SIG-M5 (cell line): ENCODE data around the gene TAOK1.
"Not testable (repeated sequence)": the region's sequence is repeated elsewhere in the genome, so short reads cannot be mapped to it uniquely, and the experiment has no call there.

Experiments used
- DNase-seq: peaks from one replicate; lab custom pipeline; 2025; lab: John Stamatoyannopoulos, UW

Gene TAOK1

DNA sequence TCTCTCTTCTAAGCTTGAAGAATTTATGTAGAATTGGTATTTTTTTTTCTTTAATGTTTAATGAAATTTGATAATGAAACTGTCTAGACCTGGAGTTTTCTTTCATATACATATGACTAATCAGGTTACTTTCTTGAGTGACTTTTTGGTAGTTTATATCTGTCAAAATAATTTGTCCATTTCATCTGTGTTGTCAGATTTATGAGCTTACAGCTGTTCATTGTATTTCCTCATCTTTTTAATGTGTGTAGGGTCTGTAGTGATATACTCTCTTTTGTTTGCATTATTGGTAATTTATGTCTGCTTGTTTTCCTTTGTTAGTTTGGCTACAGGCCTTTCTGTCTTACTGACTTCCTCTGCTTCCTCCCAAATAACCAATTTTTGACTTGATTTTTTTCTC is 55.7 kb downstream of the TAOK1 start:
- DNase-seq: no peak

DNA sequence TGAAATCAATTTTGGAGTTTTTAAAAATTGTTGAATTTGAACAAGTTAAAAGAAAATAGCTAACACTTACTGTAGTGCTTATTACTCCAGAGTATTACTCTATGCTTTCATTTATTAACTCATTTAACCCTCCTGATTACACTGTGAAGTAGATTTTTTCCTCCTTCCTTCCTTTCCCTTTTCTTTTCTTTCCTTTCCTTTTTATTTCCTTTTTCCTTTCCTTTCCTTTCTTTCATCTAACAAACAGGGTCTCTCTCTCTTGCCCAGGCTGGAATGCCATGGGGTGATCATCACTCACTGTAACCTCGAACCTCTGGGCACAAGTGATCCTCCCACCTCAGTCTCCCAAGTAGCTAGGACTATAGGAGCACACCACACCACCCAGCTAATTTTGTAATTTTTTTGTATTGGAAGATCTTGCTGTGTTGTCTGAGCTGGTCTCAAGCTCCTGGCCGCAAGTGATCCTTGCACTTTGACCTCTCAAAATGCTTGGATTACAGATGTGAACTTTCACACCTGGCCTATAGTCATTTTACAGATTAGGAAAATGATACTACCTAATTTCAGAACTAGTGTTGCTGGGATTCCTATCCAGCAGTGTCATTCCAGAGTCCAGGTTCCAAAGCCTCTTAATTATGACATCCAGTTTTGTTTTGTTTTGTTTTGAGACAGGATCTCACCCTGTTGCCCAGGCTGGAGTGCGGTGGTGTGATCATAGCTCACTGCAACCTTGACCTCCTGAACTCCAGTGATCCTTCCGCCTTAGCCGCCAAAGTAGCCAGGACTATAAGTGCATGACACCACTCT is 59.9 kb downstream of the TAOK1 start:
- DNase-seq: no peak

DNA sequence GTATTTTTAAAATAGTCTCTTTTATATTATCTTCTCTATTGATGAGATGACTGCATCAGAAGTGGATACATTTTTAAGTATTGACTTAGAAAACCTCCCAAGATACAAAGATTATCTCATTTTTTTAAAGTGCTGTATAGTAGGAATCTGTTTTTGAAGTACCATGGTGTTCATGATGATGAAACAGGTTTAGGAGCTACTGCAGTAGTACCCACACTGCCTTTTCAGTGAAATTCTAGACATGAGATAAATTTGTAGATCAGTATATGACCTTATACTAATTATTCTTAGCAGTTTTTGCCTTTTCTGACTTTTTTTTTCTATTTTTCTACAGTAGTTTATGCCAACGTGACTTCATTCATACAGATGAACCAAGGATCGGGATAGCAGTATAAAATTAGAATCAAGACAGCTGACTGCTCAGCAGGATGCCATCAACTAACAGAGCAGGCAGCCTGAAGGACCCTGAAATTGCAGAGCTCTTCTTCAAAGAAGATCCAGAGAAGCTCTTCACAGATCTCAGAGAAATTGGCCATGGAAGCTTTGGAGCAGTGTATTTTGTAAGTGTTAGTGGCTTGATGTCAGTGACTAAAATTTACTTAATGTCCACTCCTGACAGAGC is 61.1 kb downstream of the TAOK1 start:
- no peak for DNase-seq

DNA sequence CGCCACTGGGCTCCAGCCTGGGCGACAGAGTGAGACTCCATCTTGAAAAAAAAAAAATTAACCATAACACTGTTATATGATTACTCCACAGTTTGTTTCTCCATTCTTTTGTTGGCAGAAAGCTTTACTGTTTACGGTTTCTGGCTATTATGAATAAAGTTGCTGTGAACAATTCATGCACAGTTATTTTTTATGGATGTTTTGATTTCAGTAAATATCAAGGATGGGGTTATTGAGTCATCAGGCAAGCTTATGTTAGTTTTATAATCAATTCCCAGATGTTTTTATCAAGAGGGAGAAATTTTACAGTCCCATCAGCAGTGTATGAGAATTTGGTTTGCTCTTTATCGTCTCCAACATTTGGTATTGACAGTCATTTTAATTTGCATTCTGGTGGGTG is 67.9 kb downstream of the TAOK1 start:
- DNase-seq: no peak

DNA sequence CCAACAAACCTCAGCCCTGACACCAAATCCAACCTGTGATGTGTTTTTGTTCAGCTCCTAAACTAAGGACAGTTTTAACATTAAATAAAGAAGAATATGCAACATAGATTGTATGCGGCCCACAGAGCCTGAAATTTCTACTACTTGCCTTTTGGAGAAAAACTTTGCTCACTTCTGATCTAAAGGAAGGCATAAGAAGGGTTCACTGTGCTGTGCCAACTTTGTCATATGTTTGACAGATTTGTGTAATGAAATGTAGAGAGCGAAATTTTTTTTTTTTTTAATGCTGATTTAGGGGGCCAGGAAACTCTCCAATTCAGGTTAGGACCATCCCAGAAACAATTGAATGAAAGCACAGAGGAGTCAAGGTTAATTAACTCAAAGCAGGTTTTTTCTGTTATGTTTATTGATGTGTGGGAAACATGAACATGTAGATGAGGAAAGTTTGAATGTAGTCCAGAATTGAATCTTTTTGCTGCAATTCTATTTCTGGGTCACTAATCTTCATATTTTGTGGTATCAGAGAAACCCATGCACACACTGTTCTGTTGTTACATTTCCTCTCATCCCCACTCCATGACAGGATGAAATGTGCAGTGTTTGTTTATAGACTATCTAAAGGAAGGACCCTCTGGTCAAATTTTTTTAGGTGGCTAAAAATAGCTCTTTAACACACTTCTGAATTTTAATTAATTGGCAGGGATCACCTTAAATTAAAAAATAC is 71.5 kb downstream of the TAOK1 start:
- DNase-seq: no peak

DNA sequence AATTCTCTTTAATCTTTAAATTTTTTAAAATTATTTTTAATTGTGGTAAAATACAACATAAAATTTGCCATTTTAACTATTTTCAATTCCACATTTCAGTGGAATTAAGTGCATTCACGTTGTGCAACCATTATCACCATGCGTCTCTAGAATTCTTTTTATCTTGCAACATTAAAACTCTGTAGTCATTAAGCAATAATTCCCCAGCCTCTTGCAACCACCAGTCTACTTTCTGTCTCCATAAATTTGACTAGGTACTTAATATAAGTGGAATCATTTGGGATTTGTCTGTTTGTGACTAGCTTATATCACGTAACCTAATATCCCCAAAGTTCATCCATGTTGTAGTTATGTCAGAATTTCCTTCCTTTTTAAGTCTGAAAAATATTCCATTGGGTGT is 79.1 kb downstream of the TAOK1 start:
- DNase-seq: no peak

DNA sequence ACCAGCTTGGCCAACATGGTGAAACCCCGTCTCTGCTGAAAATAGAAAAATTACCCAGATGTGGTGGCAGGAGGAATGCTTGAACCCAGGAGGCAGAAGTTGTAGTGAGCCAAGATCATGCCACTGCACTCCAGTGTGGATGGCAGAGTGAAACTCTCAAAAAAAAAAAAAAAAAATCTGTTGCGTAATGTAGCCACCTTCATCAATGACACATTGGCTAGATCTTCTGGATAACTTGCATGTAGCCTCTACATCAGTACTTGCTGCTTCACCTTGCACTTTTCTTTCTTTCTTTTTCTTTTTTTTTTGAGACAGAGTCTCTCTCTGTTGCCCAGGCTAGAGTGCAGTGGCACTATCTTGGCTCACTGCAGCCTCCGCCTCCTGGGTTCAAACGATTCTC is 83.3 kb downstream of the TAOK1 start:
- not testable (repeated sequence) for DNase-seq

DNA sequence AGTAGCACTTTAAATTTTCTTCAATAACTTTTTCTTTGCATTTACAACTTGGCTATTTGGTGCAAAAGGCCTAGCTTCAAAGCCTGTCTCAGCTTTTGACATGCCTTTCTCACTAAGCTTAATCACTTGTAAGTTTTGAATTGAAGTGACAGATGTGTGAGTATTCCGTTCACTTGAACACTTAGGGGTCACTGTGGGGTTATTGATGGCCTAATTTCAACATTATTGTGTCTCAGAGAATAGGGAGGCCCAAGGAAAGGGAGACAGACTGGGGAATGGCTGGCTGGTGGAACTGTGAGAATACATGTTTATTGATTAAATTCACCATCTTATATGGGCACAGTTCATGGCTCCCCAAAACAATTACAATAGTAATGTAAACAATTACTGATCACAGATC is 84.1 kb downstream of the TAOK1 start:
- no peak for DNase-seq

DNA sequence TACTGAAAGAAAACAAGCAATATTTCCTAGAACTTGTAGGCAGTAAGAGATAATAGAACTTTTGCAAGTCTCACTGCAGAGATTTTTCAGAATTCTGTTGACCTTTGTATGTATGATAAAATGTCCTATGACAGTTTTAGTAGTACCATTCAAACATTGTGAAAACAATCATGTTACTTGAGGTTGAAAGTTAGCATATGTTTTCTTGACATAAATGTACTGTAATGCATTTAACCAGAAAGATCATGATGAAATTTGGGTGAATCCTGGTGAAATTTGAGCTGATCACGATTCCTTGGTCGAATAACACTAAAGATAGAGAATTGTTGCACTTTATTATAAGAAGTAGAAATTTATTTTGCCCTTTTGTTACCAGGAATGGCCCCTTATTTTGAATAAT is 85.7 kb downstream of the TAOK1 start:
- DNase-seq: no peak

DNA sequence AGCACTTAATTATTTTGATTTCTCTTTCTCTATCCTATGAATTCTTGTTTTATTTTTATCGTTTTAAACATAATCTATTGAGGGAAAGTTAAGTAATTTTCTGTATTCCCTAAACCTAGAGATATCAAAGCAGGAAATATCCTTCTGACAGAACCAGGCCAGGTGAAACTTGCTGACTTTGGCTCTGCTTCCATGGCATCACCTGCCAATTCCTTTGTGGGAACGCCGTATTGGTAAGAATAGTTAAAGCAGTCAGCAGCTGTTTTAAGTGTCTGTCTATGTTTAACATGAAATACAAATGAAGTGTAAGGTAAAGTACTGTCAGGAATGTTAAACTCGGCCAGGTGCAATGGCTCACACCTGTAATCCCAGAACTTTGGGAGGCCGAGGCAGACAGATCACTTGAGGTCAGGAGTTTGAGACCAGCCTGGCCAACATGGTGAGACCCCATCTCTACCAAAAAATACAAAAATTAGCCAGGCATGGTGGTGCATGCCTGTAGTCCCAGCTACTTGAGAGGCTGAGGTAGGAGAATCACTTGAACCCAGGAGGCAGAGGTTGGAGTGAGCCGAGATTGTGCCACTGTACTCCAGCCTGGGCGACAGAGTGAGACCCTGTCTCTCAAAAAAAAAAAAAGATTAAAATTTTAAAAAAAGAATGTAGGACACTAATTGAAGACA is 90.2 kb downstream of the TAOK1 start:
- DNase-seq: not testable (repeated sequence)

DNA sequence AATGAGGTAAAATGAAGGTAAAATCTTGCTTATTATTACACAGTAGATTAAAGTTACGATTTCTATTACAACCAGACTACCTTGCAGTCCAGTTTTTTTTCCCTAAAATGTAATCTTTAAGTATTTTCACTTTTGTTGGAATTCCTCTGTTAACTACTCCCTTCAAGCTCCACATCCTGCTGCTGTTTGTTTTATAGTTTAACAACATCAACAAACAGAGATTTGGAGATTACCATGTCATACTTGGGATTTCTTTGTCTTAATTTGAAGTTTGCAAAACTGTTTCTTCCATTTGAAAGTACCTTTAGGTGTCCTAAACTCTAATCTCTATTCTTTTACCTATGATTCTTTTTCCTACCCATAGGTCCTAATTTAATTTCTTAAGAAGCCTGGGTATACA is 93.3 kb downstream of the TAOK1 start:
- DNase-seq: no peak

DNA sequence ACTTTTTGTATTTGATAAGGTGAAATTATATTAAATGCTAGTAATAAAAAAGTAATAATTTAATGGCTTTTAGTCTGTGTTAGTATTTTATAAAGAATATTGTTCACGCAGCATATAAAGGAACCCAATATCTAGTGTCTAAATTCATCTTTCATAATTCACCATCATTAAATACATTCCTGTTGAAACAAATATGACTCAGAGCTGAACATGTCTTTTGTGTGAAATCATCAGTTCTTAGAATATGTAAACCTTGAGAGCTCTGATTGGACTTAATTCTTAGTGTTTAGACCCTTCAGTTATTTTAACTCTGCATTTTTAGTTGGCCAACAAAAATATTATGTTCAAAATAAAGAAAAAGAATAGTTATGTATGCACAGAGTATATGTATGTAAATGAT is 104.8 kb downstream of the TAOK1 start:
- no peak for DNase-seq

DNA sequence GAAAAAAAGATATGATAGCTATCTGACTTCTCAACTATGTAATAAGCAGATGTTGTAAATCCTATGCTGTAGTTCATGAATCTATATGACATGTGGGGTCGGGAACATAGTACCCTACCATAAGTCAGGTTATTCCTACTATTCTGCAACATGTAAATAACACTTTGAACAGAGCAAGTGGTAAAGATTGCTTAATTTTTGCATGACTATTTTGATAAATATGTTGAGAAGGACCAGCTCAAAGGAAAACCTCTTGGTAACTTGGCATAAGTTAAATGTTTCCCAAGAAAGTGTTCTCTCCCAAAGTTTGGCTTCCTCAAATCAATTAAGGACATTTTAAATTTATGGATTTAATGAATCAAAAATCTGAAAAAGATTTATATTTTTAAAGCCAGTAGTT is 114.5 kb downstream of the TAOK1 start:
- DNase-seq: no peak

DNA sequence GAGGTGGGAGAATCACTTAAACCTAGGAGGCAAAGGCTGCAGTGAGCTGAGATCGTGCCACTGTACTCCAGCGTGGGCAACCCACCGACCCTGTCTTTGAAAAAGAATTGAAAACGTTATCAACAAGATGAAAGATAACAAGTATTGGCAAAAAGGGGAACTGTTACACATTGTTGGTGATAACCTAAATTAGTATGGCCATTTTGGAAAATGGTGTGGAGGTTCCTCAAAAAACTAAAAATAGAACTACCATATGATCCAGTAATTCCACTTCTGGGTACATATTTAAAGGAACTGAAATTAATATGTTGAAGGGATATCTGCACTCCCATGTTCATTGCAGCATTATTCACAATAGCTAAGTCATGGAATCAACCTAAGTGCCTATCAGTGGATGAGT is 115.7 kb downstream of the TAOK1 start:
- no peak for DNase-seq

DNA sequence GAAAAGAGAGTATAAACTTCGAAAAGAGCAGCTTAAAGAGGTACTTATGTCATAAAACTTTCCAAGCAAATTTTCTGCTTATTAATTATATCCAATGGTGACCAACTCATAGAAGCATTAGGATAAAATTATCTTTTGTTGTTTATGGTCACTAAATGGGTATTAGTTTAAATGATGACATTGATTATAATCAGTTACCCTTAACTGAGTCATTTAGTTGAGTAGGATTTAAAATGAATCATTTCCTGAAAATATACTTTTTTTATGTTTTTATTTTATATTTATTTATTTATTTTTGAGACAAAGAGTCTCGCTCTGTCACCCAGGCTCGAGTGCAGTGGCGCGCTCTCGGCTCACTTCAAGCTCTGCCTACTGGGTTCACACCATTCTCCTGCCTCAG is 120.8 kb downstream of the TAOK1 start:
- DNase-seq: no peak

DNA sequence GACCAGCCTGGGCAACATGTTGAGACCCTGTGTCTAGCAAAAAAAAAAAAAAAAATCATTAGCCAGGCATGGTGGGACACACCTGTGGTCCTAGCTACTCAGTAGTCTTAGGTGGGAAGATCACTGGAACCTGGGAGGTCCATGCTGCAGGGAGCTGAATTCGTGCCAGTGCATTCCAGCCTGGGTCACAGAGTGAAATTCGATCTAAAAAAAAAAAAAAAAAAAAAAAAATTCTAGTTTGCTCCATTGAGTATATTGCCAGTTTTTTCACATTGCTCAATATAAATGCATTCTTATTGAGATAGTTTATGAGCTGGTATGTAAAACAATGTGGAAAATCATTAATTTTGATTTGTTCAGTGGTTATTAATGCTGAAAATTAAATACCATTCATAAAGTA is 124.6 kb downstream of the TAOK1 start:
- DNase-seq: no peak

DNA sequence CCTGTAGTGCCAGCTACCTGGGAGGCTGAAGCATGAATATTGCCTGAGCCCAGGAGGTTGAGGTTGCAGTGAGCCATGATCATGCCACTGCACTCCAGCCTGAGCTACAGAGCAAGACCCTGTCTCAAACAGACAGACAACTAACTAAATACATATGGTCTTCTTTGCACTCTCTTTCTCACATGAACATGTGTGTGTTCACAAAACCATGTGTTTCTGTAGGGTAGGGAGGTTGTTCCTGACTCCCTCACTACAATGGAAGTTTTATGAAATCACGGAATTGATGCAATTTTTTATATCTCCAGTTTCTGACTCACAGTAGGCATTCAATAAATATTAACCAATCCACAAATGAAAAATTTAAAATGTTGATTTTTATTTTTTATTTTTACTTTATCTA is 128.2 kb downstream of the TAOK1 start:
- no peak for DNase-seq

DNA sequence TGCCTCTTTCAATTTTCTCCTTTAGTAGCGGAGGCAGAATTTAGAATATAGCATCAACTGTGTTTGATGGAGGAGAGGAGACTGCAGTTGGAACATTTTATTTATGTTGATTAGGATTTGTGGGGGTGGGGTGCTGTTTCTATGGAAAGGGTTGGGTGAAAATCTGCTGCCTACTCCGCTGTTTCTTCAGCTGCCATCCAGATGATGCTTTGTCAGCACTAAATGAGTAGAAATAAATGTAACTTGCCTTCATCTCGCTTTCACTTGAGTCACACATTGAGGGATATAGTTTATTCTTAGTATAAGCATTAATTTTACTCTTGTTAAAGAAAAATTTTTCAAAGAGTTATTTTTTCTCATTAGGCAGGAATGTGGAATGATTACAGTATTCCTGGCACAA is 134.5 kb downstream of the TAOK1 start:
- no peak for DNase-seq

DNA sequence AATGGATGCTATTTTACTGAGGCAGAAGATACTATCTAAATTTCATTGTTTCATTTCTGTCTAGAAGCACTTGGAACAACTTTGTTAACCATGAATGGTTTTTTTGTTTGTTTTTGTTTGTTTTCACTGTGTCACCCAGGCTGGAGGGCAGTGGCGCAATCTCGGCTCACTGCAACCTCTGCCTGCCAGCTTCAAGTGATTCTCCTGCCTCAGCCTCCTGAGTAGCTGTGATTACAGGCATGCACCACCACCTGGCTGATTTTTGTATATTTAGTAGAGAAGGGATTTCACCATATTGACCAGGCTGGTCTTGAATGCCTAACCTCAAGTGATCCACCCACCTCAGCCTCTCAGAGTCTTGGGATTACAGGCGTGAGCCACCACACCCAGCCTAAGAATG is 136.2 kb downstream of the TAOK1 start:
- no peak for DNase-seq

DNA sequence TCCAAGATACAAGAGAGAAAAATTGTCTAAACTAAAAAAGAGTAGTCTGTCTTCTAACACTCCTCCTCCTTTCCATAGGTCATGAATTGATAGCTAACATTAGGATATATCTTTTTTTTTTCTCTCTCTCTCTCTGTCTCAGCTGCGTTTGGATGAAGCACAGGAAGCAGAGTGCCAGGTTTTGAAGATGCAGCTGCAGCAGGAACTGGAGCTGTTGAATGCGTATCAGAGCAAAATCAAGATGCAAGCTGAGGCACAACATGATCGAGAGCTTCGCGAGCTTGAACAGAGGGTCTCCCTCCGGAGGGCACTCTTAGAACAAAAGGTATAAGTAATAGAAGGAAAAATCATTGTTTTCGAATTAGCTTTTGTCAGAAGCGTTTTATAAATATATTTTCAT is 143.8 kb downstream of the TAOK1 start:
- DNase-seq: no peak

DNA sequence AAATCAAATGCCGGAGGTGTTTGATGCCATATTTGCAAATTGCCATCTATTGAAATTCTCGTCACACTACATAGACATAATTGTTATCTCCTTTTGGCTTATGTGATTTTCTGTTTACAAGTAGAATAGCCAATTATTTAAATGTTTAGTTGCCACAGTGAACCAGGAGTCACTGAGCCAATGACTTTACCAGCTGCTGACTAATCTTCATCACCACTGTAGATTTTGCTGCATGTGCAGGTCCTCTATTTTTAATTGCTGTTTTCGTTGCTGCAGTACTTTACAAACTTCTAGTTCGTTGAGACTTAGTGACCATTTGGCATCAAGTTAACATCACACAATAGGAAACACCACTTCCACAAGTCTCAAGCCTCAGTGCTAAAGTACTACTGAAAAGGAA is 153.9 kb downstream of the TAOK1 start:
- no peak for DNase-seq

DNA sequence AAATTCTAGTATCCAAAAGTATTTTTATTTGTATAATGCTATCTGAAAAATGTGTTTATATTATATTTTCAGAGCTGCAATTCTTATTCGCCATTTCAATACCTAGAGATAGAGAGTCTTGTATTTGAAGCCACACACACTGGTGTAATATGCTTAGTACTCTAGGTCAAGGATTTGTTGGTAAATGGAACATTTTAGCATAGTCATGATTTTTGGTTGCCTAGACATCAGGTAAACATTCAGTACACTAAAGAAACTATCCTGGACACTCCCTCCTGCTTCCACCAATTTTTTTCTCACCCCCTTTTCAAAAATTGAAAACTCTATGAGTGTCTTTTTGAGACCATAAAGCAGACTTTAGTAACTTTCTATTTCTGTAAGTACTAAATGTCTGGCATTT is 155.9 kb downstream of the TAOK1 start:
- DNase-seq: no peak

DNA sequence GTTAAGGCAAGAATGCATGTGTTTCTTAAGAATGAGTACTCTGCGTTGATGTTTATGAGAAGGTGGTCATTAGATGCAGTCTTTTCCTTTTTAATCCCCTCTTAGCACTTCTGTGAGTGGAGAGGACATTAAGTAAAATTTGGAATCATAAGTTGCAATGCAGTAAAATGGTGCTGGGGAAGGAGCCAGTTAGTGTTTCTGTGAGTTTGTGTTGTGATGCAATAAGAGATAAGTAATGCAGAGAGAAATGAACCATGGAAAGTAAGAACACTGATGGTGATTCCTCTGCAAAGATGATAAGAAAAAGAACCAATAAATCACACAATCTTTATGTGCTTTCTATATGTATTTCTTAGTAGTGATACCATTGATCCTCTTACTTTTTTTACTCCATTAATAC is 156.7 kb downstream of the TAOK1 start:
- no peak for DNase-seq
